Prostate gland (tissue), 2 donors: ENCODE data around the gene CEP20.

ENCODE experiments used
- CTCF ChIP-seq, 4 experiments: fragments of 200-600 bp in 2 of 4; fragments of 450-650 bp in 2 of 4; sonication (generic) in 2 of 4; IDR thresholded peaks; 1 replicate in 3 of 4; 2 replicates in 1 of 4; pipeline ENCODE4 v1.5.1; 2016 to 2019; ENCODE audit warnings: antibody characterized with exemption in 4 of 4, mild to moderate bottlenecking in 2 of 4, moderate library complexity in 2 of 4
- POLR2A ChIP-seq: fragments of 450-650 bp; IDR thresholded peaks from one replicate; pipeline ENCODE4 v1.6.1; 2016; ENCODE audit warnings: antibody characterized with exemption, mild to moderate bottlenecking

GRCh38 chr16:15887283-15887682 lies 1.1 kb downstream of the CEP20 start:
- TF ChIP-seq CTCF (IDR thresholded peaks at IDR 0.05), result no peak
- TF ChIP-seq POLR2A, result no peak
